ENCODE results near the gene LYRM9. TPM values are rescaled to one million over a fixed set of nuclear protein-coding genes. Genes with fewer than 3 reads are reported as not detected.

Gene LYRM9
- total and polyA plus RNA-seq, 2 of the 8 experiments (the other 6 are each of a cell fraction or from before 2014, with no cell fraction given) = 4.3 to 5.2 TPM

- no peak overlapping the region for H2BK5ac ChIP-seq (ENCODE audit: low read depth, low read length)
- POLR2A ChIA-PET (ENCODE audit: partially characterized antibody) = no interaction called here
Measured at GRCh38 chr17:27845264-27846041, 47.7 kb downstream of the LYRM9 start.

More at GRCh38 chr17:27845264-27846041, 47.7 kb downstream of the LYRM9 start:
- no peaks in the 10 kb centered on the region for H4K20me1 ChIP-seq (replicated peaks in 1 of 2; ENCODE audit: control insufficient read depth in 1 of 2, insufficient read depth in 2 of 2, low read length in 2 of 2)
- H3K56ac ChIP-seq (replicated peaks; ENCODE audit: insufficient read length, low read depth, low read length) = no peak overlapping the region
- no peak for DNase-seq (ENCODE audit: low read depth in 1 of 2, low spot score in 2 of 2)
- H3K27me3 ChIP-seq (replicated peaks in 1 of 4; ENCODE audit: control insufficient read depth in 3 of 4, extremely low read depth in 1 of 4, insufficient read depth in 3 of 4, low read length in 3 of 4) = no peaks in the 10 kb centered on the region; a peak in 1 of 7 replicates
- no peak overlapping the region for H2BK120ac ChIP-seq (replicated peaks; ENCODE audit: low read depth, low read length)
- H3K4me2 ChIP-seq (ENCODE audit: insufficient read depth in 1 of 2, low read depth in 2 of 2, low read length in 2 of 2) = no peak overlapping the region
- no peaks in the 10 kb centered on the region for H3K79me2 ChIP-seq (ENCODE audit: control insufficient read depth in 1 of 2, insufficient read depth in 2 of 2, low read length in 2 of 2)
- no peak overlapping the region for H3K4ac ChIP-seq (replicated peaks; ENCODE audit: insufficient read length, low read depth, low read length)
- no peak overlapping the region for H2BK15ac ChIP-seq (ENCODE audit: low read length)
- H3K4me3 ChIP-seq (ENCODE audit: extremely low read depth in 1 of 4, insufficient read depth in 2 of 4, low read depth in 3 of 4, low read length in 4 of 4) = no peak overlapping the region
- CTCF ChIA-PET (ENCODE audit: partially characterized antibody) = interaction anchor here (1.8 kb wide), 1 partner anchor 34 kb away, joined by 4 read pairs; no protein-coding TSS in a partner anchor
- no peak for TF ChIP-seq MAX (IDR thresholded peaks at IDR 0.05)
- no peak overlapping the region for H3K9ac ChIP-seq (replicated peaks in 1 of 4; ENCODE audit: extremely low read depth in 1 of 4, low read depth in 3 of 4, low read length in 3 of 4)
- no peak overlapping the region for H3K14ac ChIP-seq (ENCODE audit: insufficient read length)
- no peaks in the 10 kb centered on the region for H3K36me3 ChIP-seq (ENCODE audit: control insufficient read depth in 2 of 4, insufficient read depth in 4 of 4, low read length in 3 of 4)
- no peak overlapping the region for H4K91ac ChIP-seq (replicated peaks; ENCODE audit: insufficient read length, low read length)
- no peak overlapping the region for H4K8ac ChIP-seq (ENCODE audit: extremely low read depth, insufficient read depth, low read length)
- H2AFZ ChIP-seq (ENCODE audit: low read length) = no peak overlapping the region
- FAIRE-seq = no peak
- H3K23ac ChIP-seq (ENCODE audit: insufficient read length) = no peak overlapping the region
- H3K18ac ChIP-seq (ENCODE audit: extremely low read depth, low read length) = no peak overlapping the region
- no peak overlapping the region for H2BK12ac ChIP-seq (ENCODE audit: low read depth, low read length)
- H2AK5ac ChIP-seq (ENCODE audit: low read depth, low read length) = no peak overlapping the region
- no peaks in the 10 kb centered on the region; the same call in 1 of the 2 replicates for H3K79me1 ChIP-seq (ENCODE audit: low read depth, low read length)
- H2BK20ac ChIP-seq (ENCODE audit: low read length) = no peak overlapping the region
- H3K27ac ChIP-seq (ENCODE audit: low read depth, low read length) = no peak overlapping the region
- H4K5ac ChIP-seq (ENCODE audit: insufficient read length, low read depth, low read length) = no peak overlapping the region
- H3K23me2 ChIP-seq (ENCODE audit: low read depth, low read length) = no peaks in the 10 kb centered on the region; the same call in 1 of the 2 replicates
- no peaks in the 10 kb centered on the region for H3K9me3 ChIP-seq (ENCODE audit: insufficient read depth in 2 of 2, low read depth in 1 of 2, low read length in 1 of 2)
- H3K4me1 ChIP-seq (replicated peaks in 1 of 4; ENCODE audit: control insufficient read depth in 3 of 4, insufficient read depth in 4 of 4, low read length in 3 of 4) = peaks cover 0 to 8% (median 0%) of the 10 kb centered on the region in 4 experiments; a peak in 2 of 7 replicates
- WGBS, 2 experiments (ENCODE audit: extremely low coverage in 1 of 2, insufficient coverage in 1 of 2, insufficient read length in 1 of 2, insufficient replicate concordance in 2 of 2, low coverage in 1 of 2, low lambda C conversion rate in 2 of 2, missing lambda C conversion rate in 1 of 2) = 86% methylated on average over 13 of the region's 13 CpGs; no CpG with 5 or more reads in 1 of the 2 experiments

All from H1 (cell line).